HG03280 (cell line): ENCODE measurements around the gene GRK1.
"Not testable (repeated sequence)": the region's sequence is repeated elsewhere in the genome, so short reads cannot be mapped to it uniquely, and the experiment has no call there.

Experiments
- ATAC-seq: cut with Tn5 transposase; IDR thresholded peaks from one replicate; pipeline ENCODE4 v1.9.1; 2021; ENCODE audit warnings: mild to moderate bottlenecking, moderate library complexity; ENCODE audit not compliant: unreplicated experiment

Gene GRK1

DNA sequence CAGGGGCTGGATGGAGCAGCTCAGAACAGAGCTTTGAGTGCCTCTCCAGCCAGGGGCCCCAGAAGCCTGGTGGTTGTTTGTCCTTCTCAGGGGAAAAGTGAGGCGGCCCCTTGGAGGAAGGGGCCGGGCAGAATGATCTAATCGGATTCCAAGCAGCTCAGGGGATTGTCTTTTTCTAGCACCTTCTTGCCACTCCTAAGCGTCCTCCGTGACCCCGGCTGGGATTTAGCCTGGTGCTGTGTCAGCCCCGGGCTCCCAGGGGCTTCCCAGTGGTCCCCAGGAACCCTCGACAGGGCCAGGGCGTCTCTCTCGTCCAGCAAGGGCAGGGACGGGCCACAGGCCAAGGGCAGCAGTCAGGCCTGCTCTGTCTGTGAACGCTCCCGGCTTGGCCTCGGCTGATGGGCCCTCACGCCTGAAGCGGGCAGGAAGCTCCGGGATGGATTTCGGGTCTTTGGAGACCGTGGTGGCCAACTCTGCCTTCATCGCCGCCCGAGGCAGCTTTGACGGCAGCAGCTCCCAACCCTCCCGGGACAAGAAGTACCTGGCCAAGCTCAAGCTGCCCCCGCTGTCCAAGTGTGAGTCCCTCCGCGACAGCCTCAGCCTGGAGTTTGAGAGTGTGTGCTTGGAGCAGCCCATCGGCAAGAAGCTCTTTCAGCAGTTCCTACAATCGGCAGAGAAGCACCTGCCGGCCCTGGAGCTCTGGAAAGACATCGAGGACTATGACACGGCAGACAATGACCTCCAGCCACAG is at the start of gene GRK1:
Gene GRK1, plus strand, starts transcription at position 269 of the 751 bp plus-strand sequence. Its CDS starts 168 bp downstream, at position 437.
- ATAC-seq = no peak

DNA sequence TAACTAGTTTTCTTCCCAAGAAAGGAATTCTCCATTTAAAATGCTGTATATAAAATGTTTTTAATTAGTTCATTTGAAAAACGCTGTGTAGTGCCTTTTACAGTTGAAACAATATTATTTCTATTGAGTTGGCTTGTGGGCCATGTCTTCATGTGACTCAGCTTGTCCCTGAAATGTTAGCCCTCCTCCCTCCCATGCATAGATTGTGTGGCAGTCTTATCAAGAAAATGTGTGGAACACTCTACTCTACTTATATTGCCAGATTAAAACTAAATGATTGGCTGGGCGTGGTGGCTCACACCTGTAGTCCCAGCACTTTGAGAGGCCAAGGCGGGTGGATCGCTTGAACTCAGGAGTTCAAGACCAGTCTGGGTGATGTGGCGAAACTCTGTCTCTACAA is 49.1 kb upstream of the GRK1 start:
- ATAC-seq = no peak

DNA sequence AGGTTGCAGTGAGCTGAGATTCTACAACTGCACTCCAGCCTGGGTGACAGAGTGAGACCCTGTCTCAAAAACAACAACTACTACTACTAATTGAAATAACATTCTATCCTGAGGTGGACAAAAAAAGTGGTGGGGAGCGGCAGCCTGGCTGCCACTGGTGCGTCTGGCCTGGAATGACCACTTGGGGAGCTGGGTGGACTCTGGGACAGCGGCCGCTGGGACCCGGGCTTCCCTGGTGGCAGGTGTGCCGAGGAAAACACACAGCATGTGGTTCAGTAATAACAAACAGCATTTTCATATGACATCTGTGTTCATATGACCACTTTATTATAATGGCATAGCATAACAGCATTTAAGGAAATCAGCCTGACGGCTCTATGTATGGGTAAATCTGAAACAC is 48.6 kb upstream of the GRK1 start:
- no peak for ATAC-seq

DNA sequence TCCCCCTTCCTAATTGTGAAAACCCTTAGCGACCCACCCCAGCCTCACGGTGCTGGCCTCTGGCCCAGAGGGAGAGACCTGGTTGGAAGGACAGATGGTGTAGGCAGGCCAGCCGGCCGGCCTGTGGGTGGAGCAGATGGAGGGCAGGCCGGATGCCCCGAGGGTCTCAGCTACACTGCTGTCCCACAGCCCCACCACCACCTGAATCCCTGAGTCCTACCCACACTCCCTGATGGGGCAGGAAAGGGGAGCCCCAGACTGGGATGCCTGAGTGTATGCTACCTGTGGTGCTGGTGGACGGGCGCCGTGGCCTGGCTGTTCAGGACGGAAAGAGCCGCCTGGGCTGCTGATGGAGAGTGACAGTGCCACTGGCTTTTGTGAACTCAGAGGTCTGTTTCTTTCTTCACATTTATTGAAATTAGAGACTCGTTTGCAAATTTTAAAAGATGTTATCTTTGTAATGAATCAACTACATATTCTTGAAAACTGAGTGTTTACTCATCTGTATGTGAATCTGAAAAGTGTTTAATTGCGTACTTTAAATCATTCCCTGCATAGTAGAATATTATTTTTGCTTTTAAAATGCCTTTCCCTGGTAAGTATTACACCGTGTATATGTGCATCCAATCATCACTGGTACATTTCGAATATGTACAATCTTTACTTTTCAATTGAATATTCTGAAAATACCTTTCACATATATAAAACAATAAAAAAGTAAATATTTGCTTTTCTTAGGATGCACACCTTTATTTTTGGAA is 46.8 kb upstream of the GRK1 start:
- ATAC-seq = no peak

DNA sequence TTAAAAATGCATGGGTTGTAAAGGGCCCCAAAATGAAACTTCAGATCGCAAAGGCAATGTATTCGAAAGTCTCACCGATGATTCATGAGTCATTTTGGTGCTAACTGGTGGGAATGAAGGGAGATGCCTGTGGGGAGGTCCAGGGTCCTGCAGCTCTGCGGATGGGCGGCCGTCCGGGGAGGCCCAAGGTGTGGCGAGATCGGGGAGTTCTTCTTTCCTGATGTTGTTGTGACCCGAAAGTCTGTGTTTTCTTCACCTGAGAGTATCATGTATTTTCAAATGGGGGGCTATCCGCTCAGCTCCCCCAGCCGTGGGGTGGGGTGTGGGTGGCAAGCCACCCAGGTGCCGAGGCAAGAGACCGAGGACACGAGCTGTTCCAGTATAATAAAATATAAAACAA is 46.0 kb upstream of the GRK1 start:
- ATAC-seq = no peak

DNA sequence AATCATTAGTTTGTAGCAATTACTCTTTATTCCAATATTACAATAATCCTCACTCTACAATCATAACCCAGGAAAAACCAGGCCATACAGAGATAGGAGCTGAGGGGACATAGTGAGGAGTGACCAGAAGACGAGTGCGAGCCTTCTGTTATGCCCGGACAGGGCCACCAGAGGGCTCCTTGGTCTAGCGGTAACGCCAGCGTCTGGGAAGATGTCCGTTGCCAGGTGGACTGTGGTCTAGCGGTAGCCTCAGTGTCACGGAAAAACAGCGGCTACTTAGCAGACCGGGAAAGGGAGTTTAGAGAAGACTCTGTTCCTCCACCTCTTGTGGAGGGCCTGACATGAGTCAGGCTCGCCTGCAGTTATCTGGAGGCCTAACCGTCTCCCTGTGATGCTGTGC is 45.5 kb upstream of the GRK1 start:
- not testable (repeated sequence) for ATAC-seq

DNA sequence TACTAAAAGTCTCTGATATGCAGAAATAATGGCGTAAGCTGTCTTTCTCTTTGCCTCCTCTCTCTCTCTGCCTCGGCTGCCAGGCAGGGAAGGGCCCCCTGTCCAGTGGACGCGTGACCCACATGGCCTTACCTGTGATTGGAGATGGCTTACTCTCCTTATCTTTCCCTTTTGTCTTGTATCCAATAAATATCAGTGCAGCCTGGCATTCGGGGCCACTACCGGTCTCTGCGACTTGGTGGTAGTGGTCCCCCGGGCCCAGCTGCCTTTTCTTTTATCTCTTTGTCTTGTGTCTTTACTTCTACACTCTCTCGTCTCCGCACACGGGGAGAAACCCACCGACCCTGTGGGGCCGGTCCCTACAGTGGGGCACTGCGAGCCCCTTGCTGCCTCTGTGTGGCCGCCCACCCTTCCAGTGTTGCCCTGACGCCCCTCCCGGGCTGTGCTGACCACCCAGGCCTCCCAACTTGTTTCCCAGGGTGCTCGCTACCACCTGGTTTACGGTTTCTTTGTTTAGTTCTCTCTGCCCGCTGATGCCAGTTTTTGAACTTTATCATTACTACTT is 45.0 kb upstream of the GRK1 start:
- ATAC-seq = not testable (repeated sequence)

DNA sequence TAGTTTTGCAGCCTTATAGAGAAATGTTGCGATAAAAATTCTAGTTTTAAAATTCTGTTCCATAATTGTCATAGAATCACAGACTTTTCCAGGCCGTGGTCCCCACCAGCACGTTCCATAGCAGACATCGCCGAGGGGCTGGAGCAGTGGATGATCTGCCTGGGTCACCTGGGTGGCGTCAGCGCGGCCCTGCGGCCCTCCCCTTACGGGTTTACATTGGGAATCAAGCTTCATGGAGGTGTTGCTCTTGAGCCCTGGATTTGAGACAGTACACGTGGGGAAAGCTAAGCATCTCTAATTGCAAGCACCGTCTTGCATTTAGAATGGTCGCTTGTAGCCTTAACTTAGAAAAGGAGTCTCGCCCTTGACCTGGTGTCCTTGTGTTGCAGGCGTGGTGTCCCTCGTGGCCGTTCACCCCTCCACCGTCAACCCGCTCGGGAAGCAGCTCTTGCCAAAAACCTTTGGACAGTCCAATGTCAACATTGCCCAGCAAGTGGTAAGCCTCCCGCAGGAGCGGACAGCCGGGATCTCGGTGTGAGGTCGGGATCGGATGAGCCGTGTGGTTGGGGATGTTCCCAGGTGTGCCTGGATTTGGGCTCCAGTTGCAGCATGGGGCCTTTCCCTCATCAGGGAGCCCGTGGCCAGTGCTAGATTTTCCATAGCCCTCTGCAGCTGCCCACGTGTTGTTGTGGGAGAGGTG is 44.1 kb upstream of the GRK1 start:
- no peak for ATAC-seq

DNA sequence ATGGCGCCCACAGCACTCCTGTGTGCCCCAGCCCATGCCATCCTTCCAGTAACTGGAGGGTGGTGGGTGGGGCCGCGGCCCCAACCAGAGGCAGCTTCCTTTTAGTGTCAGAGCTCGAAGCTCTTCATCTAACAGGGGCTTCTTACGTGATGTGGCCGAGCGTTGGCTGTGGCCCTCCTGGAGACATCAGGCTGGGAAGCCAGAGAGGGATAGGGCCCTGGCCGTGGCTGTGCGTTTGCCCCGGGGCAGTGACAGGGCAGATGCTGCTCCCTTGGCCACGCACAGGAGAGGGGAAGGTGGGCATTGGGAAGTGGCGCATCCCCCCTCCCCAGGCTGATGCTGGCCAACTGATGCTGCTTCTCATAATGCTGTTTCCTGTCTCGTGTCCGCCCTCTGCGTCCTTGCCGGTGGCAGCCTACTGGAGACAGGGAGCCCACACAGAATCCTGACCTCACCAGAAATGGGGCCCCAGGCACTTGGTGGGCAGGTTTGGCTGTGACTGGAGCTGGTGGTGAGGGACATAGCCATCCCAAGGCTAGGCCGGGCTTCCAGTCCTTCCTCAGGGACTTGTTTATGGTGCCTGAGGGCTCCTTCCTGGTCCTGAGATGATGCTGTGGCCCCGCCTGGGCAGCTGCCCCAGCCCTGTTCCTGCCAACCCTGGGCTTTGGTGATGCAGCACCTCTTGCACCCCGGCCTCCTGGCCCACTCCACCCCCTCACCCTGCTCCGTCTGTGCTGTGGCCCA is 43.4 kb upstream of the GRK1 start:
- no peak for ATAC-seq

DNA sequence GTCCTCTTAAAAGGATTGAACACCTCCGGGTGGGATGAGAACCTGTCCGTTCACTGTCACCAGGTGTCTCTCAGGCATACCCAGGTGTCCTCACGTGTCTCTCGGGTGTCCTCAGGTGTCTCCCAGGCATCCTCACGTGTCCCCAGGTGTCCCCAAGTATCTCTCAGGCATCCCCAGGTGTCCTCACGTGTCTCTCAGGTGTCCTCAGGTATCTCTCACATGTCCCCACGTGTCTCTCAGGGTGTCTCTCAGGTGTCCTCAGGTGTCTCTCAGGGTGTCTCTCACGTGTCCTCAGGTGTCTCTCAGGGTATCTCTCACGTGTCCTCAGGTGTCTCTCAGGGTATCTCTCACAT is 42.8 kb upstream of the GRK1 start:
- no peak for ATAC-seq

DNA sequence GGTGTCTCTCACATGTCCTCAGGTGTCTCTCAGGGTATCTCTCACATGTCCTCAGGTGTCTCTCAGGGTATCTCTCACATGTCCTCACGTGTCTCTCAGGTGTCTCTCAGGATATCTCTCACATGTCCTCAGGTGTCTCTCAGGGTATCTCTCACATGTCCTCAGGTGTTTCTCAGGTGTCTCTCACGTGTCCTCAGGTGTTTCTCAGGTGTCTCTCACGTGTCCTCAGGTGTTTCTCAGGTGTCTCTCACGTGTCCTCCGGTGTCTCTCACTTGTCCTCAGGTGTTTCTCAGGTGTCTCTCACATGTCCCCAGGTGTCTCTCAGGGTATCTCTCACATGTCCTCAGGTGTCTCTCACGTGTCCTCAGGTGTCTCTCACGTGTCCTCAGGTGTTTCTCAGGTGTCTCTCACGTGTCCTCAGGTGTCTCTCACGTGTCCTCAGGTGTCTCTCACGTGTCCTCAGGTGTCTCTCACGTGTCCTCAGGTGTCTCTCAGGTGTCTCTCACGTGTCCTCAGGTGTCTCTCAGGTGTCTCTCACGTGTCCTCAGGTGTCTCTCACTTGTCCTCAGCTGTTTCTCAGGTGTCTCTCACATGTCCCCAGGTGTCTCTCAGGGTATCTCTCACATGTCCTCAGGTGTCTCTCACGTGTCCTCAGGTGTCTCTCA is 42.2 kb upstream of the GRK1 start:
- not testable (repeated sequence) for ATAC-seq

DNA sequence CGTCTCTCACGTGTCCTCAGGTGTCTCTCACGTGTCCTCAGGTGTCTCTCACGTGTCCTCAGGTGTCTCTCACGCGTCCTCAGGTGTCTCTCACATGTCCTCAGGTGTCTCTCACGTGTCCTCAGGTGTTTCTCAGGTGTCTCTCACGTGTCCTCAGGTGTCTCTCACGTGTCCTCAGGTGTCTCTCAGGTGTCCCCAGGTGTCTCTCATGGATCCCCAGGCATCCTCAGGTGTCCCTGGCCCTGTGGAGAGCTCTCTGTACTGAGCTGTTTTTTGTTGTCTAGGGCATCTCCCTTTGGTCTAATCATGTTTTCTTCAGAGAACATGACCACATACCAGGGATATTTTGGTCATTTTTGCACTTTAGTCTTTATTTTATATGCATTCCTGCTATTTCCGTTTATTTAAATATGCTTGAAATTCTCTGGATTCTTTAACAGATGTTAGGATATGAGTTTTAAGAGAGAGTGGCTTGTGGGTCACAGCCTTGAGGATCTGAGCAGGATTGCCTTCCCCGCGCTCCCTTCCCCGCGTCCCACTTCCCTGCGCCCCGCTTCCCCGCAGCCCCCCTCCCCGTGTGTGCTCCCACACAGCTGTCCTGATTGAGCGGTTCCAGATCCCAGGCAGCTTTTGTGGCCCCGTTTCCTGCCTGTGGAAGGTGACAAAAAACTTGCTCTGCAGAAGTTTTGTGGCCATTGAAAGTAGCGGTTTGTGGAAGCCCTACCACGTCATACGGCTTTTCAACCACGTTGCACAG is 40.9 kb upstream of the GRK1 start:
- ATAC-seq = no peak

DNA sequence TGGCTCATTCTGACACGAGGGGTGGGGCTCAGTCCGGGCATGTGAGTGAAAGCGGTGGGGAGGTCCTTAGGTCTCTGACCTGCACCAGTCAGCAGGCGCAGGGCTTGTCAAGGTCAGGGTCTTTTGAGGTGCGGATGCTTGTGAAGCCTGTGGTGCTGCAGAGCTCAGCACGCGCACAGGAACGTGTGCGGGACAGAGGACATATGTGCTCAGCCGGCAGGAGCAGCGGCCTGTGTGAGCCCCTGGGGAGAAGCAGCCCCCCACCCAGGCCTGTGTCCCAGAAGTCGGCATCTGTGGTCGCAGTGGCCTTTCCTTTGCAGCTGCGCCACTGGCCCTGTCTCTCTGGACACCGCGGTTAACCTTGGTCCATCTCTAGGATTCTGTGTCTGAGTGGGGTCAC is 39.9 kb upstream of the GRK1 start:
- no peak for ATAC-seq

DNA sequence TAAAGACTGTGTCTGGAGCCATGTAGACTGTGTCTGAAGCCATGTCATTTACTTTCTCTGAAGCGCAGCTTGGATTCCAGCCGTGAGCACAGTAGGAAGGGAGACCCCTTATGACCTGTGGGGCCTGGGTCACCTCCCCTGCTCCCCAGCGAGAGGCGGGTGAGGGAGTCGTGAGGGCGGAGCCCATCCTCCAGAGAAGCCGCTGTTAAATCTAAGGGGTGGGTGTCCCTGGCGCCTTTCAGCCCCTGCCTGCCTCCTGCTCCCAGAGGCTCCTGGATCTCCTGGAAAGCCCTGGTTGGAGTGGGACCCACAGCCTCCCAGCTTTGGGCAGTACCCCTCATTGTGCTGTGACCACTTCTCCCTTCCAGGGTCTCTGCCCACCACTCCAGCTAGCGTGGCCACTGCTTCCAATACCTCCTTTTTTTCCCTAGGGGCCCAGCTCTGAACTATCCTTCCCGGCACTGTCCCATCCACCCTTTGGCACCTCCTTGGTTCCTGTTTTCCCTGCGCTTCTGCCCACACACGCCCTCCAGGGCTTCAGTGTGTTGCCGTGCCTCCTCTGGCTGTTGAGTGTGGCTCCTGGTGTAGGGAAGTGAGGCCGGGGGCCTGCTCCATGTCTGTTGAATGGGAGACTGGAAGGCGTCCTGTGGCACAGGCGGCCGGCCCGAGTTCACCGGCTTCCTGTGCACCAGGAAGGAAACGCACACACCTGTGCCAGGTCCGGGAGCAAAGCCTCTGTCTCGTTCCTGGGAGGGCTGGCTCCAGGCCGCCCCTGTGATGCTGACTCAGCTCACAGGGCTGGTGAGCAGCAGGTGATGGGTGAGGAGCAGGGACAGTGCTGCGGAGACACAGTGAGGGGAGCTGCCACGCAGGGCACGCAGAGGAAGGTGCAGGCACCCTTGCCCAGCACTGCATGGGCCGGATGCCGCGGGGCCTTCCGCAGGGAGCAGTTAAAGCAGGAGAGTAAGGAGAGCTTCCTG is 38.4 kb upstream of the GRK1 start:
- ATAC-seq = no peak

DNA sequence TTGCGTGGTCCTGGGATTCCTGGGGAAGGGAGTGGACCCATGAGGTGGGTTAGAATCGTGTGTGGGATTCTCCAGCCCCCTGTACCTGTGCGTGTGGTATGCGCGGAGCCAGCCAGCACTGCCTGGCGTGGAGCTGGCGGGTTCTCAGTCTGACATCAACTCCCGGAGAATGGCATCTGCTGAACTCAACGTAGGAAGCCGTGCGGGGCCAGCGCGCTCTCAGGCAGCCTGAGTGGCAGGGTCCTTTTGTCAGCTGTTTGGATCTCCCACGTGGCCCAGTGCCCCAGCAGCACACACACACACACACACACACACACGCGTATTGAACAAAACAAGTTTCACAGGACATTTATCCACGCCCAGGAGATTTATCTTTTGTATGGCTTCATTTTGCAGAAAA is 37.2 kb upstream of the GRK1 start:
- no peak for ATAC-seq

DNA sequence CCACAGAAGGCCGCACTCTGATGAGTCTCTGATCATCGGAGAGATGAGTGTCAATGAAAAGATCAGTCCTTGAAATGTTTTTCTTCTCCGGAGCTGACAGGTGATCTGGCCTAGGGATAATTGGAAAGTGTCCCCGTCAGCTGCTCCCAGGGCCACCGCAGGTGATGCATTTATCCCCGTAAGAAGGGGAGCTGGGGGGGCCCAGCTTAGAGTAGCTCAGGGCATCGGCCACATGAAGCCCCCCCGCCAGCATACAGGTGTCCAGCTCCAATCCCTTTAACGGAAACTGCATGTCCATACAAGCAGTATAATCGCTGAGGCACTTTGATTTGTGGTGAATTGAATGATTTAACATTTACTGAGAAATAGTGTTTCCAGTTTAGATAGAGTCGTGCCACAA is 36.7 kb upstream of the GRK1 start:
- no peak for ATAC-seq

DNA sequence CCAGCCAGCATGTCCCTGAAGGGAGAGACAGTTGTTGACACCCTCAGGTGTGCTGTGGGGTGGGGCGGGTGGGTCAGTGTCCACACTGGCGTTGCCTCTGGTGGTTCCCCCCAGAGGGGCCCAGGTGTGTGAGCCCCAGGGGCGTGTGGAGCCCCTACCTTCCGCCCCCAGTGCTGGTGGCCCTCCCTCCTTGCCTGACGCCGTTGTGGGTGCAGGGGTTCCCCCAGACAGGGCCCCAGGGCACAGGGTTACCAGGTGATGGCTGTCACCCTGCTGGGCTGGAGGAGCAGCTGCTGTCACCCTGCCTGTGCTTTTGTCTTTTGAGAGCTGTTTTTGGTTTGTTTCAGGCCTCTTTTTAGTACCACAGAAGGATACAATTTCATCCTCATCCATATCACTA is 36.2 kb upstream of the GRK1 start:
- no peak for ATAC-seq

DNA sequence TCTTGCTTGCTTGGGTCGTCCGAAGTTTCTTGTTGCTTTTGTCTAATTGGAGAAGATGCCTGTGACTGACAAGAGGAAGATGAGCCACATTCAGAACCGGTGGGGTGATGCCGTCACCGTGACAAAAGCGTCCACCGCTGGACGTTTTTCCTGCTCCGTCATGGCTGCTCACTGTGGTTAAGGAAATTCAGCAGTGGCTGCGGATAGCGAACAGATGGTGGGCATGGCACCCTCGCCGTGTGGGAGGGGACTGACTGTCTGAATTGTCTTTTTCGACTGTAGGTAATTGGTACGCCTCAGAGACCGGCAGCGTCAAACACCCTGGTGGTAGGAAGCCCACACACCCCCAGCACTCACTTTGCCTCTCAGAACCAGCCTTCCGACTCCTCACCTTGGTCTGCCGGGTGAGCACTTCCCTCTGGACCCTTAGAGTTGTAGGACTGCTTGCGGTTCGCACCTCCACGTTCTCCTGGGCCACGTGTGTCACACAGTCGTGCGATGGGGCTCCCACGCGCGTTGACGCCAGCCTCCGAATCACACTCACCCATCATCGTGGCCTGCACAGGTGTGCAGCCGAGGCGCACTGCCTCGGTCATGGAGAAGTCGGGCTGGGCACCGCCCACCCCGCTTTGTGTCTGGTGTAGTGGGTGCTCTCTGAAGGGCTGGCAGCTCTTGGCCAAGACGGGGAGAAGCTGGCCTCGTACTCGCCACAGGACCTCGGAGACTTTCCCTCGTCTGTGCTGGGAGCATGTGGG is 35.5 kb upstream of the GRK1 start:
- ATAC-seq = no peak
